ENCODE measurements around the gene SPEG.

The SPEG gene

DNA sequence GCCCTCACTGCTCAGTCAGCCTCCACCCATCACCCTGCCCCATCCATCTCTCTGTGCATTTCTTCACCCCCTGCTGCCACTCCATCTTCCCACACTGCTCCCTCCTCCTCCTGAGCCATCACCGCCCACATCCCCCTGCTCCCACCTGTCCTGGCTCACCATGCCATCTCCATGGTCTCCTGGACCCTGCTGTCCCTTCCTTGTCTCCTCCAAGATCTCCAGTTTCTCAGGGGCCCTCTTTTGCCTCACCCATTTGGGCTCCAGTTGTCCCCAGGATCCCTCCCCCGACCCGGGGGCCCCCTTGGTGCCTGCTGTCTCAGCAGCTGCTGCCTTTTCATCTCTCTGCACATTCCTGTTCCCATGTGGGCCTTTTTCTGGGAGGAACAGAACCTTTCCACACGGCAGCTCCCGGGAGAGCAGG lies 10.6 kb downstream of the SPEG start:
- no peak for DNase-seq

DNA sequence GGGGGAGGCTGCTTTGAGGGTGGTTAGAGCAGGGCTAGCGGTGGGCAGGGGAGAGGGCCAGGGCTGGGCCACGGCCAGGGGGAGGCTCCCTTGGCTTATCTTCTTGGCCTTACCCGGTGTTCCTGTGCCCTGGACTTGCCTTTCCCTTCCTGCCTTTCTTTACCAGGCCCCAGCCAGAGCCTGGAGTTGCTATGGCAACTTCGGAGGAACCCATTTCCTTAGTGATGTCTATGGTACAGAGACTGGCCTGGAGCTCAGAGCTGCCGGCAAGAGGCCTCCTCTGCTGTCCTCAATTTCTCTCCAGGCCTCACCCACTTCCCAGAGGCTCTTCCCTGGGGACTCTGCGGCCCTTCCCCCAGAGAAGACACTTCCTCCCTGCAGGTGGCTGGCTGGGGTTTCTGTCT lies 11.5 kb downstream of the SPEG start:
- no peak for DNase-seq

DNA sequence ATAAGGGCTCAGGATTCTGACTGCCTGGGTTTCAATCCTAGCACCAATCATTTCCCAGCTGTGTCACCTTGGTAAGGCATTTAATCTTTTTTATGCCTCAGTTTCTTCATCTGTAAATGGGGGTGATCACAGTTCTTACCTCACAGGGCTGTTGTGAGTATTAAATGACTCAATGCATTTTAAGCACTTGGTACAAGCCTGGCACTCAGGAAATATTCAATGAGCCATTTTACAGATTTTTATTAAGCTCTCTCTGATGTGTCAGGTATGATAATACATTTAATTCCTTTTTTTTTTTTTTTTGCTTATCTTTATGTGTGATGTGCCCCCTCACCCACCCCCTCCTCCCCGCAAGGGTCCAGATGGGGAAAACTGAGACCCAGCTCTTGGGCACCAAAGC lies 12.0 kb downstream of the SPEG start:
- DNase-seq: no peak

DNA sequence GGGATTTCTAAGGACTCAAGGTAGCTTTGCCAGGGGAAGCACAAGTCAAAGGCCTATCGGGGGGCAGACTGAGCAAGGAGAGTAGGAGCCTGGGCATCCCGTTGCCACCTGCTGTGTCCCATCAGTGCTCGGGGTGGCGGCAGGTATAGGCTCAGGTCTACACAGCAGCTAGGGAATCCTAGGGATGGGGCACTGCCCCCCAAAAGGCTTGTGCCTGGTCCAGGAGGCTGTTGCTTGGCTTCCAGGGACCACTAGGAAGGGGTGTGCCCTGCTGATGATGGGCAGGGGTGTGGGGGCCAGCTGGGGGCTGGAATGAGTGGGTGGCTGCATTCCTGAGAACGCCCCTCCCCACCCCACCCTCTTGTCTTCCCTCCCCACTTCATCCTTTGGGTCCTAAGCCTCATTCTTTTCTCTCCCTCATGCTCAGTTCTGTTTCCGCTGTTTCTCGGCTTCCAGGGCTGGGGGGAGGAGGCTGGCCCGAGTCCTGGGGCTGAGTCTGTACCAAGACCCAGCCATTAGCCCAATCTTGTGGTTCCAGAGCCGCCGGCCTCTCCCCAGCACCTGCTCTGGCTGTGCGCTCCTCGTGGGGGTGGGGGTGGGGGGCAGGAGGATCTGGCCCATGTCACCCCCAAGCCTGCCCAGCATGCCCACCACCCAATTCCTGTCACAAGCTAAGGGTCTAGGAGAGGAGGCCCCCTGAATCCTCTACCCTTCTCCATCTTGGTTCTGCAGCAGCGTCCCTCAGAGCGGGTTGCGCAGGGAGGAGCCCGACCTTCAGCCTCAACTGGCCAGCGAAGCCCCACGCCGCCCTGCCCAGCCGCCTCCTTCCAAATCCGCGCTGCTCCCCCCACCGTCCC lies 12.8 kb downstream of the SPEG start:
- no peak for DNase-seq

DNA sequence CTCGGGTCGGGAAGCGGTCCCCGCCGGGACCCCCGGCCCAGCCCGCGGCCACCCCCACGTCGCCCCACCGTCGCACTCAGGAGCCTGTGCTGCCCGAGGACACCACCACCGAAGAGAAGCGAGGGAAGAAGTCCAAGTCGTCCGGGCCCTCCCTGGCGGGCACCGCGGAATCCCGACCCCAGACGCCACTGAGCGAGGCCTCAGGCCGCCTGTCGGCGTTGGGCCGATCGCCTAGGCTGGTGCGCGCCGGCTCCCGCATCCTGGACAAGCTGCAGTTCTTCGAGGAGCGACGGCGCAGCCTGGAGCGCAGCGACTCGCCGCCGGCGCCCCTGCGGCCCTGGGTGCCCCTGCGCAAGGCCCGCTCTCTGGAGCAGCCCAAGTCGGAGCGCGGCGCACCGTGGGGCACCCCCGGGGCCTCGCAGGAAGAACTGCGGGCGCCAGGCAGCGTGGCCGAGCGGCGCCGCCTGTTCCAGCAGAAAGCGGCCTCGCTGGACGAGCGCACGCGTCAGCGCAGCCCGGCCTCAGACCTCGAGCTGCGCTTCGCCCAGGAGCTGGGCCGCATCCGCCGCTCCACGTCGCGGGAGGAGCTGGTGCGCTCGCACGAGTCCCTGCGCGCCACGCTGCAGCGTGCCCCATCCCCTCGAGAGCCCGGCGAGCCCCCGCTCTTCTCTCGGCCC lies 13.6 kb downstream of the SPEG start:
- DNase-seq: no peak

DNA sequence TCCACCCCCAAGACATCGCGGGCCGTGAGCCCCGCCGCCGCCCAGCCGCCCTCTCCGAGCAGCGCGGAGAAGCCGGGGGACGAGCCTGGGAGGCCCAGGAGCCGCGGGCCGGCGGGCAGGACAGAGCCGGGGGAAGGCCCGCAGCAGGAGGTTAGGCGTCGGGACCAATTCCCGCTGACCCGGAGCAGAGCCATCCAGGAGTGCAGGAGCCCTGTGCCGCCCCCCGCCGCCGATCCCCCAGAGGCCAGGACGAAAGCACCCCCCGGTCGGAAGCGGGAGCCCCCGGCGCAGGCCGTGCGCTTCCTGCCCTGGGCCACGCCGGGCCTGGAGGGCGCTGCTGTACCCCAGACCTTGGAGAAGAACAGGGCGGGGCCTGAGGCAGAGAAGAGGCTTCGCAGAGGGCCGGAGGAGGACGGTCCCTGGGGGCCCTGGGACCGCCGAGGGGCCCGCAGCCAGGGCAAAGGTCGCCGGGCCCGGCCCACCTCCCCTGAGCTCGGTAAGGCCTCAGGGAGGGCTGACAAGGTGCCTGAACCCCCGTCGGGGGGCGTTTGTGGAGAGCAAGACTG lies 14.2 kb downstream of the SPEG start:
- DNase-seq: no peak

DNA sequence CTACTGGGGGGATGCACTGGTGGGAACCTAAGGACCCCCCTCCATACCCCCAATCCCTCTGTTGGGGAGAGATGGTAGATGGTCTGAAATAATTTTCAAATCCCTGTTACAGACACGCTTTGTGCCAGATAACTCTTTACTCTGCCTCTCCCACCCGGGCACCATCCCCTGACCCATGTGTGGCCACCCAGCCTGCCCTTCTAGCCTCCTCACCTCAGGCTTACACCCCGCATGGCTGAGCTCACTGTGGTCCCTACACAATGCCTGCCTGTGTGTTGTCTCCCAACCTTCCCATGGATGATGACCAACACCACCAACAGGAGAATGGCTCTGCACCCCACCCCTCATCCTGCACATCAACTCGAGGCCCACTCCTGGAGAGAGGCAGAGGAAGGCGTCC lies 15.0 kb downstream of the SPEG start:
- no peak for DNase-seq

DNA sequence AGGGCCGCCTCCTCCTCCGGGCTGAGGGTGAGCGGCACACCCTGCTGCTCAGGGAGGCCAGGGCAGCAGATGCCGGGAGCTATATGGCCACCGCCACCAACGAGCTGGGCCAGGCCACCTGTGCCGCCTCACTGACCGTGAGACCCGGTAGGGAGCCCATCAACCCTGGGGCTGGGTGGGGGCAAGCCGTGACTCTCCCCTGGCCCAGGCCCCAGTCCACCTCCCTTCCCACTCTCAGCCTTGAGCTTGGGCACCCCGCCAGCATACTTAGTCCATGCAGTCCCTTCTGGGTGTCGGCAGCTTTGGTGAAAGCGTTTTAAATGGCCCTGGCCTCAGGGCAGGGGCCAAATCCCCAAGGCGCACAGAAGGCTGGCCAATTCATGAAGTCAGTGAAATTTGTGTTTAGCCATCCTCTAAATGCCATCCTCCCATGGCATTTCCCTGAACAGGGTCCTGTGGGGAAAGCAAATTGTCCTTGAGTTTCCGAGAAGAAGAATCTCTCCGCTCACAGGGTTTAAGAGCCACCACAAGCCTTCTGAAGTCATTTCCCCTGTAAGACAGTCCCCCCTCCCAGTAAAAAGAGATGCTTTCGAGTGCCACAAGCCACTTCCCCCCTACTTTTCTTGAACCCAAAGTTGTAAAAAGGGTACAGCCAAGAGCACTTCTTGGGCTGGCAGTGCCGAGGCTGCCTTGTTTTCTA lies 17.2 kb downstream of the SPEG start:
- DNase-seq: no peak

DNA sequence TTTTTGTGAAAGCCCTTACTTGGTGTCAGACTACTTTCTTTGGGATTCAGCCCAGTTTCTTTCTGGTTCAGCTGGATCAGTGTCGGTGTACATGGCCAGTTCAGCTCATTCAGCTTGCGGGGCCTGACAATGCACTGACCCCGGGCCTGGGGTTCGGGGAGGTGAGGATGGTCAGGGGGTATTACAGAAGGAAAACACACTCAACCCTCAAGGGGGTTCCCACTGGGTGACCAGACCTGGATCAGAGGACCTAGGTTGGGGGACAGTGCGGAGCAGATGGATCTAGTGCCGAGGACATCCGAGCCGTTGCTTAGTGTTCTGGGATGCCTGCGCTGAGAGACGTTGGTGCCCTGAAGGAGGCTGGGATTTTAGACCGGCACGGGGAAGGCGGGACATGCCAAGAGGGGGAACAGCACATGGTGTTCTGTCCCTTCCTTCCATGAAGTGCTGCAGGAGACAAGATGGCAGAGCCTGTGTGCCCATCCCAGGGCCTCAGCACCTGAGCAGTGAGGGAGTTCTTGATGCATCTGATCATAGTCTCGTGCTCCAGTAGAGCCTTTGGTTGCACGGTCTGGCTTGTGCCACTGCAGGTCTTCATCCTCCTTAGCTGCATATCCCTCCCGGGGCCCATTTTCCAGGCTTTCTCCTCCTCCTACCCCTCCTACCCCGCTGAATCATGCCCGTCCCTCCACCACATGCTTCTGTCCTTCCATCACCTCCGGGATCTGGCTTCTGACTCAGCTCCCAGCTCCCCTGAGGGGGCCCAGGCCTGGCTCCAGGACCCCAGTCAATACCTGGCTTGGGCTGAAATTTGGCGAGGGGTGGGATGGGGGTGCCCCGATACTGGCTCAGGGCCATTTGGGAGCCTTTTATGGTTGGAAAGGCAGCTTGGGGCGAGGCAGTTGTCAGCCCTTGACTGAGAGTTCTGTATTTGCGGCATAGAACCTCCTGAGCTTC lies 18.0 kb downstream of the SPEG start:
- no peak for DNase-seq

DNA sequence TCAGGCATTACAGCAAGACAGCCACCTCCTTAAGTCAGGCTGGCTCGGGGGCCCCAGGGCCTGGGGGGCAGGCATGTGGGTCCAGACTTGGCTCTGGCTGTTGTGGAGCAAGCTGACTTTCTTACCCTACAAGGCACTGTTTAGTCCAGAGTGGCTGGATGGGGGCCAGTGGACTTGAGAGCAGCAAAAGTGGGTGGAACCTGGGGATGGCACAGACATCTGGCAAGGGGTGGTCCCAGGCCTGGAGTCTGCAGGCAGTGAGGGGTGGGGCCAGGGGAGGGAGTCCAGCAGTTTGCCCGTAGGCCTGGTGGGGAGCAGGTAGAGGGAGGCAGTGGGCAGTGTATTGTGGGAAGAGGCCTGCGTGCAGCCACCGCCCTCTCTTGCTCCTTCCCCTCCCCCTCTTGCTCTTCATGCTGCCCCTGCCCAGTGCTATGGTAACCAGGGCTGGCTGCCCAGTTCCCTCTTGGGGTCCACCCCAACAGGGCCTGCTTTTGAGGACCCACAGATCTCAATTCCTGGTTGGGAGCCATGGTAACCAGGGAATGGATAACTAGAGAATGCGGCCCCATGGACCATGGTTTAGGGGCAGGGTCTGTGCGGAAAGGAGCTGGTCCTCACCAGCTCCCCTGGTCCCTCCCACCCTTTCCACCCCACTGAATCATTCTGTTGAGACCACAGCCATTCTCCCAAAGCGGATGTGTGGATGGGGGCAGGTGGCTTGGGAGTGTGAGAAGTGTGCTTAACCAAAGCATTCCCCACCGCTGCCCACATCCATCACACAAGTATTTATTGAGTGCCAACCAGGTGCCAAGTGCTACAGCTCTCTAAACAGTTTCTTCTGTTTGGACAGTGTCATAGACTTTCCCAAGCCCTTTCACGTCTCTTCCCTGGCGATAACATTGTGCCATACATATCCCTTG lies 19.3 kb downstream of the SPEG start:
- no peak for DNase-seq

DNA sequence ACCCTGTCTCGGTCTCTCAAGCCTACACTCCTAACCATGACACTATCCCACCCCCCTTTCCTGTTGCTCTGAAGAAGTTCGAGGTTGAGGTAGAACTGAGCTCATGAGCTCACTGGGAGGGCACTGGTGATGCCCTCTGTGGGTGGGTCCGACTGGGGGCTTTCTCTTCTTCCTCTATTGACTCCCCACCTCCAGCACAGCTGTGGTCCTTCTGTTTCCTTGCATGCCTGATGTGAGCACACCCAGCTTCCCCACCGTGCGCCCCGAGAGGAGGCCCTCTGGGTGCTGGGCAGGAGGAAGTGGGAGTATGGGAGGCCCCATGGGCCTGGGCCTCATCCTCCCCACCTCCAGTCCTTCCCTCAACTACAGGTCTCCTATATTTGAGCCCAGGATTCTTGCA lies 20.9 kb downstream of the SPEG start:
- DNase-seq: no peak

DNA sequence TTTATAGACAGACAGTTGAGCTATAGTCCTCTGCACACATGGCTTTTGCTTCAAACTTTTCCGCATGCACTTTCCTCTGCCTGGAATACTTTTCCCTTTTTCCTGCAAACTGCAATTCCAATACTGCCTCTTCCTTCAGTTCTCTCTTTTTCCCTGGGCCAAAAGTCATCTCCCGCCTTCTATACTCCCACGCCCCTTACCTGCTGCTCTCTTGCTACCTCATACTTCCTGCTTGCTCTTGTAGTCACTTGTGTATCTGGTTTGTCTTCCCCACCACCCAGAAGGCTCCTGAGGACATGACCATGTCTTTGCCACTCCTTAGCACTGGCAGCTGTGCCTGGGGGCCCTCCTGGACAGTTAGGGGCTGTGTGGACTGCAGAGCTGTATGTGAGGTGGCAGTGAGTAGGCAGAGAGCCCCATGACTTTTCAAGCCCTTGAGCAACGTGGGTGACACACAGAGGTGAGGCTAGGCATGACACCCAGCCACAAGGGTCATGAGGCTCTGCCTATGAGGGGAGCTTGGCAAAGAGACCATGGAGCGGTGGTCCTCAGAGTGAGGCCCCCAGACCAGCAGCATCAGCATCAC lies 23.2 kb downstream of the SPEG start:
- no peak for DNase-seq

DNA sequence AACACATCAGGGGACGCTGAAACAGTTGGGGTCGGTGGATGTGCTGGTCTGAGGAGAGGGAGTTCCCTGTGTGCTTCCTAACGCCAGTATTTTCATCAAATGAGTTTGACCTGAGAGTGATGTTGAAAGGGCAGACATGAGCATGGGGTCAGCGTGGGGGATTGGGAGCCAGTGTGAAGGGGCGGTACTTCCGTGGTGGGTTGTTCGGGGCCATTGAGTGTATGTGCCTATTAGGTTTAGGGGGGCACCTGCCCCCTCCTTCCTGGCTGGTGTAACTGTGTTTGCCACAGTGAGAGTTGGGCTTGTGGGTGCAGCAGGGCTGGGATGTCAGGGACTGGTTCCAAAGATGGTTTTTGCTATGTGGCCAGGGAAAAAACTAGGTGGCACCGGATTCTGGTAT lies 24.4 kb downstream of the SPEG start:
- DNase-seq: no peak

DNA sequence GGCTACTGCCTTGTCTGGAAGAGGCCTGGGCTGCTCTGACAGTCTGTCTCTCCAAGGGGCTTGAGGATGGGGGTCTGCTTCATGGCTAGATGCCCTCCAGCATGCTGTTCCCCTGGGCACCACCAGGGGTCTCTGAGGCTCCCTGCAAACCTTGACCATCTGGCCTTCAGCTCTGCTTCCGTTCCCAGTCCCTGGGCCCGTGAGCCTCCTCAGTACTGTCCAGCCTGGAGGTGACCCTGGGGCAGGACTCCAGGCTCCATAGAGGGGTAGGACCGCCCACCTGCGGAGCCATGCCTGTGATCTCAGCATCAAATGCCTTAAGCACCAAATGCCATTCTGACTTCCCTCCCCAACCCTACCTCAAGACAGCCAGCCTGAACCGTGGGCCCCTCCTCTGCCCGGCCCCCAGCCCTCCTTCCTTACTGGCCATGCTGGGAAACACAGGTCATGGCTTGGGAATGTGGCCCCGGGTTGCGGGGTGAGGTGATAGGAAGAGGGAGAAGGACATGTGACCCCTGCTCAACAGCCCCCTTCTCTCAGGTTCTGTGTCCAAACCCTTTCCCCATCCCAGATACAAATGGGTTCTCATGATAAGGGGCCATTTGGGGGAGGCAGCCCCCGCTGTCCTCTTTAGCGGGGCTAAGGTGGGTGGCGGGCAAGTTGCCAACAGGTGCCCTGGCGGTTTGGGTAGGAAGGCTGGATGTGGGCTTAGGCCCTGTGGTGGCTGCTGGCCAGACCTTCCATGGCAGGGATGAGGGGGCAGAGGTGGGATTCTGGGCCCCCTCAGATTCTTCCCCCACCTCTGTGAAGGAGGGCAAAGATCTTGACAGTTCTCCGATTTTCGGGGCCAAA lies 25.0 kb downstream of the SPEG start:
- peak; percentile 14 to 33 for DNase-seq

DNA sequence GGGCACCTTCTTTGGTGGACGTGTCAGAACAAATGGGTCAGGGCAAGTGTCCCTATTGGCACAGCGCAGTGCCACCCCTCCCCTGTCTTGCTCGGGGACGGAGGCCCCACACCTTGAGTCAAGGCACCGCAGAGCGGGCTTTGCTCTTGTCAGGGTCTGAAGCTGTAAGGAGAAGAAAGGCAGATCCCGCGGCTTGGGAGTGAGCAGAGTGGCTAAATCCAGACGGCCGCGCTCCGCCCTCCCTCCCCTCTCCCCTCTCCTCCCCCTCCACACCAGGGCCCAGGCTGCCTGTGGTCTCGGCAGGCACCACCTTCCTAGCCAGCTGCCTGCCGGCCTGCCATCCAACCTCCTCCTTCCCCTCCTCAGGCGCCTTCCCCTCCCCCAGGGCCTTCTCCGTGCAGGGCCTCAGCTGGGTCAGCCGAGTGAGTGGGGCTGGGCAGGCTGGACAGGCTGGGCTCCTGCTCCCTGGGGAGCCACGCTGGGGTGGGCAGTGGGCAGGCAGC lies 25.8 kb downstream of the SPEG start:
- DNase-seq: no peak

DNA sequence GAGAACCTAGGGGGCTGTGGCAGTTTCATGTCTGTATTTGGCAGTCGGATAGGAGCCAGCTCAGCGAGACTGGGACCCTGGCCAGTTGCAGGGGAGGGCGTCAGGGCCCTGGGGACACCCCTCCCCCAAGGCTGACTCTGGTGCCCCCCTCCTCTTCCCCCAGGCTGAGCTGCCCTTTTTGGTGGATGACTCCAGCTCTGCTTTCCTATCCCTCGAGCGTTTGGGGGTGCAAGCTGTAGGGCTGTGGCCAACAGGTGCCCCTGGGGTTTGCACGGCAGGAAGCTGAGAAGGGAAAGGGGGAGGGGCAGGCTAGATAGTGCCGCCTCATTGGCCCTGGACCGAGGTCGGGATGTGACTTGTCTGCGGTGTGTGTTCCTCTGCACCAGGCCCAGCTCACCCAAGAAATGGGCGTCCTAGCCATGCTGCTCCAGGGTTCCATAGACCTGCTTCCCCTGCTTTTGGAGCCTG lies 26.4 kb downstream of the SPEG start:
- no peak for DNase-seq

DNA sequence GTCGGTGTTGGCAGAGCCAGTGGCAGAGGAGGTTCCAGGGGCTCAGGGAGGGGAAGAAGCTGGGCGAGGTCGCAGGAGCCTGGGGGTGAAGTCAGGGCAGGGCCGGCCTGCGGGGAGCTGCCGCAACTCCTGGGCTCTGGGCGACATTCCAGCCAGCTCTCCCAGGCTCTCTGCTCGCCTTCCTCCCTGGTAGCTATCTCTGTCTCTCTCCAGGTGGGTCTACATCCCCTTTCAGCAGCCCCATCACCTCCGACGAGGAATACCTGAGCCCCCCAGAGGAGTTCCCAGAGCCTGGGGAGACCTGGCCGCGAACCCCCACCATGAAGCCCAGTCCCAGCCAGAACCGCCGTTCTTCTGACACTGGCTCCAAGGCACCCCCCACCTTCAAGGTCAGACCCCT lies 27.0 kb downstream of the SPEG start:
- no peak for DNase-seq

DNA sequence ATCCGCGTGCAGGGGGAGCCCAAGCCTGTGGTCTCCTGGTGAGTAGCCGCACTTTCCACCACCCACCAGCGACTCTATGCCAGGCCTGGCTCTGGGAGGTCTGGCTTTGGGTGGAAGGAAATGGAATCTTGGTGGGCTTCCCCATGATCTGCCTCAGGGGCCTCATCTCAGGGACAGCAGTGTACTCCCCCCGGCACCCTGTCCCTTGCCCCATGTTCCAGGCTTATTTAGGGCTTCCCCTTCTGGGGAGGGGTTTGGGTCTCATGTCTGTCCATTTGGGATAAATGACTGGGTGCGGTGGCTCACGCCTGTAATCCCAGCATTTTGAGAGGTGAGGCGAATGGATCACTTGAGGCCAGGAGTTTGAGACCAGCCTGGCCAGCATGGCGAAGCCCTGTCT lies 27.7 kb downstream of the SPEG start:
- DNase-seq: no peak

DNA sequence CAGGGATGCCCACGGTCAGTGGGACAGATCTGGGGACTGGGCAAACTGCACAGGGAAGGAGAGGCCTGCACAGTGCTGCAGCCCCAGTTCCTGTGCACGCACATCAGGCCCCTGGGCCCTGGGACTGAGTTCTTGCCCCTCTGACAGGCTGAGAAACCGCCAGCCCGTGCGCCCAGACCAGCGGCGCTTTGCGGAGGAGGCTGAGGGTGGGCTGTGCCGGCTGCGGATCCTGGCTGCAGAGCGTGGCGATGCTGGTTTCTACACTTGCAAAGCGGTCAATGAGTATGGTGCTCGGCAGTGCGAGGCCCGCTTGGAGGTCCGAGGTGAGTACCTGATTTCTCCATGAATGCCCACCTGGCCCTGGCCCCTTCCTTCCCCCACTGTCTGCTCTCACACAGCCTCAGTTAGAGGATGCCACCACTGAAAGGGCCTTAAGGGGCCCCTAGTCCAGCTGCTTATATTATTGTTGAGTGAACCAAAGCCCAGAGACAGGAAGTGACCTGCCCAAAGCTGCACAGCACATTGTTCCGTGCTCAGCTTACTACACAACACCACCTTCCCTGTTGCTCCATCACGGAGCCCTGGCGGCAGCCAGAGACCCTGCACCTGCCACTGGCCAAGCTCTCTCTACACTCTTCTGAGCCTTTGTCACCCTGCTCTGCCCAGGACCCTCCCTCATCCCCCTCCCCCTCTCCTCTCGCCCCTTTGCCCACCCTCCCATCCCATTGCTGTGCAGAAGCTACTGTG lies 29.8 kb downstream of the SPEG start:
- DNase-seq: no peak
